Astrocyte (in vitro differentiated cells and primary cell): ENCODE data around the gene SLCO2A1.

ENCODE experiments used
- EZH2 ChIP-seq: IDR thresholded peaks from 2 replicates; pipeline ENCODE4 v1.6.1; 2012; ENCODE audit warnings: mild to moderate bottlenecking, low read length, inconsistent platforms; ENCODE audit not compliant: insufficient read depth
- TF ChIP-seq, protein P1 (sequence below): IDR thresholded peaks from 2 replicates; pipeline ENCODE4 v1.5.1; 2011; ENCODE audit warnings: low read depth, mild to moderate bottlenecking, inconsistent platforms, low read length, moderate library complexity; ENCODE audit not compliant: insufficient read depth

DNA sequence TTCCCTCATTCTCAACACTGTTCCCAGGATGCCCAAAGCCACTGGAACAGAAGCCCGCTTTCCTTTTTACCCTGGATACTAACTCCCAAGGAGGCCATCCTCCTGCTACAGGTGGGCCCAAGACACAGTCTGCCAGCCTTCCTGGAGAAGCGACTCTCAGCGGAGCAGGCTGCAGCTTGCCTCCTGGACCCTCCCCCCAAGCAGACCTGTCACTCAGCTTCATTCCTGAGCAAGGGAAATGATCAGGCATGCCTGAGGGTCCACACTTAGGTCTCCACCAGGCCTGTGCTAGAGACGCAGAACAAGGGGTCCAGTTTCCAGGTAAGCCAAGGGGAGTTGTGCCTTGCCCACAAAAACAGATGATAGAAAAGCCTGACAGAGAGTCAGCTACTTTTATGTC is 62.8 kb downstream of the SLCO2A1 start:
- no peak for TF ChIP-seq EZH2
- TF ChIP-seq, protein P1, sequence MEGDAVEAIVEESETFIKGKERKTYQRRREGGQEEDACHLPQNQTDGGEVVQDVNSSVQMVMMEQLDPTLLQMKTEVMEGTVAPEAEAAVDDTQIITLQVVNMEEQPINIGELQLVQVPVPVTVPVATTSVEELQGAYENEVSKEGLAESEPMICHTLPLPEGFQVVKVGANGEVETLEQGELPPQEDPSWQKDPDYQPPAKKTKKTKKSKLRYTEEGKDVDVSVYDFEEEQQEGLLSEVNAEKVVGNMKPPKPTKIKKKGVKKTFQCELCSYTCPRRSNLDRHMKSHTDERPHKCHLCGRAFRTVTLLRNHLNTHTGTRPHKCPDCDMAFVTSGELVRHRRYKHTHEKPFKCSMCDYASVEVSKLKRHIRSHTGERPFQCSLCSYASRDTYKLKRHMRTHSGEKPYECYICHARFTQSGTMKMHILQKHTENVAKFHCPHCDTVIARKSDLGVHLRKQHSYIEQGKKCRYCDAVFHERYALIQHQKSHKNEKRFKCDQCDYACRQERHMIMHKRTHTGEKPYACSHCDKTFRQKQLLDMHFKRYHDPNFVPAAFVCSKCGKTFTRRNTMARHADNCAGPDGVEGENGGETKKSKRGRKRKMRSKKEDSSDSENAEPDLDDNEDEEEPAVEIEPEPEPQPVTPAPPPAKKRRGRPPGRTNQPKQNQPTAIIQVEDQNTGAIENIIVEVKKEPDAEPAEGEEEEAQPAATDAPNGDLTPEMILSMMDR = no peak
